ENCODE data around the gene FLNC.

Gene FLNC

GRCh38 chr7:128792471-128793180 is 37.6 kb upstream of the FLNC start:
- no peak for DNase-seq
- no peaks in the 10 kb centered on the region for H3K36me3 ChIP-seq (replicated peaks)
- in situ Hi-C loops (cut with HindIII; ENCODE audit: low pct_ligation_motif_present, low sequenced_read_pairs) = no loop called here
- no peak overlapping the region for H3K27ac ChIP-seq
- no peak overlapping the region for H3K4me3 ChIP-seq (ENCODE audit: low read depth, low read length)
- TF ChIP-seq CTCF (IDR thresholded peaks at IDR 0.05; ENCODE audit: low read depth, low read length, missing control alignments) = no peak
- peaks cover 2% of the 10 kb centered on the region for H3K27me3 ChIP-seq (replicated peaks)

- no peak for DNase-seq
- in situ Hi-C loops (cut with HindIII; ENCODE audit: low pct_ligation_motif_present, low sequenced_read_pairs) = no loop called here
- TF ChIP-seq CTCF (IDR thresholded peaks at IDR 0.05; ENCODE audit: low read depth, low read length, missing control alignments) = no peak
- peaks cover 2% of the 10 kb centered on the region for H3K27me3 ChIP-seq (replicated peaks)
- no peaks in the 10 kb centered on the region for H3K36me3 ChIP-seq (replicated peaks)
- no peak overlapping the region for H3K27ac ChIP-seq
- no peak overlapping the region for H3K4me3 ChIP-seq (ENCODE audit: low read depth, low read length)
Observed at GRCh38 chr7:128793181-128793547, 37.0 kb upstream of the FLNC start.

- Histone ChIP-seq H3K36me3 (replicated peaks) (no peaks in the 10 kb centered on the region), H3K4me3 (ENCODE audit: low read depth, low read length) (no peak overlapping the region), H3K27ac (no peak overlapping the region), H3K27me3 (replicated peaks) (peaks cover 2% of the 10 kb centered on the region)
- DNase-seq = no peak
- in situ Hi-C loops (cut with HindIII; ENCODE audit: low pct_ligation_motif_present, low sequenced_read_pairs) = no loop called here
- TF ChIP-seq CTCF (IDR thresholded peaks at IDR 0.05; ENCODE audit: low read depth, low read length, missing control alignments) = peak; percentile 6
Observed at GRCh38 chr7:128794020-128794419, 36.2 kb upstream of the FLNC start.

GRCh38 chr7:128794436-128794835 is 35.8 kb upstream of the FLNC start:
- Histone ChIP-seq H3K36me3 (replicated peaks) (no peaks in the 10 kb centered on the region), H3K4me3 (ENCODE audit: low read depth, low read length) (no peak overlapping the region), H3K27me3 (replicated peaks) (peaks cover 2% of the 10 kb centered on the region), H3K27ac (no peak overlapping the region)
- no peak for DNase-seq
- in situ Hi-C loops (cut with HindIII; ENCODE audit: low pct_ligation_motif_present, low sequenced_read_pairs) = no loop called here
- TF ChIP-seq CTCF (IDR thresholded peaks at IDR 0.05; ENCODE audit: low read depth, low read length, missing control alignments) = no peak

- DNase-seq = no peak
- peaks cover 2% of the 10 kb centered on the region for H3K27me3 ChIP-seq (replicated peaks)
- H3K27ac ChIP-seq = no peak overlapping the region
- no peak overlapping the region for H3K4me3 ChIP-seq (ENCODE audit: low read depth, low read length)
- H3K36me3 ChIP-seq (replicated peaks) = no peaks in the 10 kb centered on the region
- no peak for TF ChIP-seq CTCF (IDR thresholded peaks at IDR 0.05; ENCODE audit: low read depth, low read length, missing control alignments)
- in situ Hi-C loops (cut with HindIII; ENCODE audit: low pct_ligation_motif_present, low sequenced_read_pairs) = no loop called here
Observed at GRCh38 chr7:128795129-128795528, 35.1 kb upstream of the FLNC start.

GRCh38 chr7:128796327-128796726 is 33.9 kb upstream of the FLNC start:
- no peaks in the 10 kb centered on the region for H3K27me3 ChIP-seq (replicated peaks)
- no peak for DNase-seq
- in situ Hi-C loops (cut with HindIII; ENCODE audit: low pct_ligation_motif_present, low sequenced_read_pairs) = no loop called here
- H3K4me3 ChIP-seq (ENCODE audit: low read depth, low read length) = no peak overlapping the region
- no peaks in the 10 kb centered on the region for H3K36me3 ChIP-seq (replicated peaks)
- no peak for TF ChIP-seq CTCF (IDR thresholded peaks at IDR 0.05; ENCODE audit: low read depth, low read length, missing control alignments)
- H3K27ac ChIP-seq = no peak overlapping the region
